WTC11 (cell line): ENCODE results near the gene XRCC1. TPM values are rescaled to one million over a fixed set of nuclear protein-coding genes. Genes with fewer than 3 reads are reported as not detected.

ENCODE experiments used
- ATAC-seq: fragments of 200-7000 bp; cut with Tn5 transposase; 2 replicates; pipeline ENCODE4 v1.10.0; 2021; ENCODE audit warnings: mild to moderate bottlenecking, moderate library complexity
- CTCF ChIA-PET: fragments of 300-600 bp; sonication (Branson Sonifier 250); formaldehyde crosslinking; loops from one replicate; lab custom pipeline; 2021; ENCODE audit warnings: antibody characterized with exemption; lab: Charles Lee
- POLR2A ChIA-PET: fragments of 350-600 bp; sonication (Branson Sonifier 250); formaldehyde crosslinking; loops from one replicate; lab custom pipeline; 2021; ENCODE audit warnings: antibody characterized with exemption; lab: Charles Lee
- DNase-seq: peaks from one replicate; pipeline ENCODE4 v3.0.0; 2021; ENCODE audit warnings: low spot score
- H3K27ac Mint-ChIP-seq: 2 replicates; pipeline ENCODE4 v1.8.0; 2021; ENCODE audit warnings: mixed read lengths
- H3K27me3 Mint-ChIP-seq: 2 replicates; pipeline ENCODE4 v1.8.0; 2021; ENCODE audit warnings: low read depth, mild to moderate bottlenecking, moderate library complexity, mixed read lengths
- H3K36me3 Mint-ChIP-seq: 2 replicates; pipeline ENCODE4 v1.8.0; 2021; ENCODE audit warnings: mixed read lengths
- H3K4me1 Mint-ChIP-seq: 2 replicates; pipeline ENCODE4 v1.8.0; 2022; ENCODE audit warnings: mixed read lengths
- H3K4me3 Mint-ChIP-seq: 2 replicates; pipeline ENCODE4 v1.8.0; 2021; ENCODE audit warnings: mild to moderate bottlenecking, moderate library complexity, mixed read lengths
- H3K9me3 Mint-ChIP-seq: 2 replicates; pipeline ENCODE4 v1.8.0; 2021; ENCODE audit warnings: mixed read lengths
- ATF3 ChIP-seq: sonication (generic); formaldehyde crosslinking; conservative IDR thresholded peaks from 2 replicates; pipeline ENCODE4 v1.8.1; 2022; ENCODE audit warnings: mild to moderate bottlenecking, missing genetic modification reagents
- E2F4 ChIP-seq: sonication (generic); formaldehyde crosslinking; IDR thresholded peaks from 2 replicates; pipeline ENCODE4 v1.8.1; 2022; ENCODE audit warnings: low read depth, mild to moderate bottlenecking, moderate library complexity, missing genetic modification reagents, borderline replicate concordance
- E2F5 ChIP-seq: sonication (generic); formaldehyde crosslinking; IDR thresholded peaks from 2 replicates; pipeline ENCODE4 v1.8.1; 2022; ENCODE audit warnings: mild to moderate bottlenecking, moderate library complexity, missing genetic modification reagents
- ETV6 ChIP-seq: sonication (generic); formaldehyde crosslinking; IDR thresholded peaks from 2 replicates; pipeline ENCODE4 v1.8.1; 2022; ENCODE audit warnings: mild to moderate bottlenecking, missing genetic modification reagents
- FOXJ3 ChIP-seq: sonication (generic); formaldehyde crosslinking; IDR thresholded peaks from 2 replicates; pipeline ENCODE4 v1.9.0; 2021; ENCODE audit warnings: missing genetic modification reagents, mild to moderate bottlenecking, borderline replicate concordance
- MXD4 ChIP-seq: fragments of 250-450 bp; sonication (Bioruptor Pico); IDR thresholded peaks from 2 replicates; pipeline ENCODE4 v1.8.0; 2021; ENCODE audit warnings: mild to moderate bottlenecking, moderate library complexity, borderline replicate concordance
- NR2C2 ChIP-seq: sonication (generic); formaldehyde crosslinking; IDR thresholded peaks from 2 replicates; pipeline ENCODE4 v1.8.0; 2022; ENCODE audit warnings: mild to moderate bottlenecking, missing genetic modification reagents
- PRDM15 ChIP-seq: sonication (generic); formaldehyde crosslinking; IDR thresholded peaks from 2 replicates; pipeline ENCODE4 v1.8.0; 2022; ENCODE audit warnings: missing genetic modification reagents
- PREB ChIP-seq: sonication (generic); formaldehyde crosslinking; IDR thresholded peaks from 2 replicates; pipeline ENCODE4 v1.8.1; 2022; ENCODE audit warnings: mild to moderate bottlenecking, missing genetic modification reagents, moderate library complexity, borderline replicate concordance
- STAT6 ChIP-seq: sonication (generic); formaldehyde crosslinking; conservative IDR thresholded peaks from 2 replicates; pipeline ENCODE4 v1.8.1; 2023; ENCODE audit warnings: mild to moderate bottlenecking, low read depth, missing genetic modification reagents, moderate library complexity
- USF1 ChIP-seq: sonication (generic); formaldehyde crosslinking; IDR thresholded peaks from 2 replicates; pipeline ENCODE4 v1.8.0; 2022; ENCODE audit warnings: mild to moderate bottlenecking, missing genetic modification reagents
- ZBTB21 ChIP-seq: sonication (generic); formaldehyde crosslinking; IDR thresholded peaks from 2 replicates; pipeline ENCODE4 v1.8.1; 2023; ENCODE audit warnings: mild to moderate bottlenecking, missing genetic modification reagents, borderline replicate concordance
- ZNF317 ChIP-seq: sonication (generic); formaldehyde crosslinking; IDR thresholded peaks from 2 replicates; pipeline ENCODE4 v1.8.1; 2023; ENCODE audit warnings: low read depth, mild to moderate bottlenecking, moderate library complexity, missing genetic modification reagents, borderline replicate concordance
- ZNF416 ChIP-seq: fragments of 250-450 bp; sonication (Bioruptor Pico); IDR thresholded peaks from 2 replicates; pipeline ENCODE4 v1.9.0; 2021; ENCODE audit warnings: mild to moderate bottlenecking, inconsistent platforms
- total RNA-seq: library from RNA; stranded (reverse); gene quantifications from 3 replicates; pipeline ENCODE4 v1.2.3, GENCODE V29; 2021

The XRCC1 gene
- total RNA-seq, 1 experiment from 2014 or later: 48.3 TPM

GRCh38 chr19:43561139-43561970 is 14.0 kb downstream of the XRCC1 start:
- ChIA-PET POLR2A (interaction anchor here (1.0 to 2.2 kb wide), 2 partner anchors 18 to 35 kb away, joined by 3 to 5 read pairs; partner anchors contain the start of genes IRGQ and ZNF576), CTCF (interaction anchor here (0.6 to 0.8 kb wide), 3 partner anchors 33 to 1843 kb away, joined by 3 read pairs; no protein-coding TSS in a partner anchor)
- ATAC-seq (no peak), DNase-seq (no peak)
- Mint-ChIP-seq H3K9me3 (no peaks in the 10 kb centered on the region), H3K4me1 (no peaks in the 10 kb centered on the region), H3K27ac (no peak overlapping the region; the same call in 1 of the 2 replicates), H3K27me3 (no peaks in the 10 kb centered on the region), H3K4me3 (no peak overlapping the region), H3K36me3 (peaks cover 6% of the 10 kb centered on the region; the same call in 1 of the 2 replicates)
- TF ChIP-seq NR2C2: no peak
- no peak for TF ChIP-seq ATF3 (CRISPR knock-in tag)
- no peak for TF ChIP-seq STAT6 (CRISPR knock-in tag)
- no peak for TF ChIP-seq ZBTB21
- no peak for TF ChIP-seq FOXJ3 (CRISPR knock-in tag)
- no peak for TF ChIP-seq PRDM15
- TF ChIP-seq USF1 (CRISPR knock-in tag): no peak
- TF ChIP-seq MXD4 (CRISPR knock-in tag): no peak
- TF ChIP-seq E2F4 (CRISPR knock-in tag): no peak
- TF ChIP-seq ZNF416 (CRISPR knock-in tag): no peak
- TF ChIP-seq ZNF317 (CRISPR knock-in tag): no peak
- TF ChIP-seq E2F5 (CRISPR knock-in tag): no peak
- no peak for TF ChIP-seq PREB (CRISPR knock-in tag)
- TF ChIP-seq ETV6 (CRISPR knock-in tag): no peak
